DMS53 treated with DMSO at 0.1 percent for 48 hours (cell line): ENCODE data around the gene EZH2.

ENCODE experiments used
- DNase-seq: peaks from one replicate; lab custom pipeline; 2025; ENCODE audit not compliant: unreplicated experiment; lab: John Stamatoyannopoulos, UW

The EZH2 gene

DNA sequence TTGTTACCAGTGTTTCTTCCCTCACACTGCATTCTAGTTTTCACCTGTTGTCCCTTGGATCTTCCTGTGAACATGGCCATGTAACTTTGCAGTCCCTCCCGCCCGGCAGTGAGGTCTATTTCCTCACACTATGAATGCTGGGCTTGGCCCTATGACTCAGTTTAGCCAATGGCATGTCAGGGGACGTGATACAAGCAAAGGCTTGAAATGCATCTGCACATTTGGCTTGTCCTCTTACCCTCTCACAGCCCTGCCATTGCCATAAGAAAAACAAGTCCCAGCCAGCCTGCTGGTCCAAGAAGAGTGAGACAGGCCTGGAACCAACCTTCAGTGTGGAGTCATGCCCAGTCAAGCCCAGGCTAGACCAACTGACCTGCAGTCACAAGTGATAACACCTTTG lies 17.1 kb upstream of the EZH2 start:
- no peak for DNase-seq

DNA sequence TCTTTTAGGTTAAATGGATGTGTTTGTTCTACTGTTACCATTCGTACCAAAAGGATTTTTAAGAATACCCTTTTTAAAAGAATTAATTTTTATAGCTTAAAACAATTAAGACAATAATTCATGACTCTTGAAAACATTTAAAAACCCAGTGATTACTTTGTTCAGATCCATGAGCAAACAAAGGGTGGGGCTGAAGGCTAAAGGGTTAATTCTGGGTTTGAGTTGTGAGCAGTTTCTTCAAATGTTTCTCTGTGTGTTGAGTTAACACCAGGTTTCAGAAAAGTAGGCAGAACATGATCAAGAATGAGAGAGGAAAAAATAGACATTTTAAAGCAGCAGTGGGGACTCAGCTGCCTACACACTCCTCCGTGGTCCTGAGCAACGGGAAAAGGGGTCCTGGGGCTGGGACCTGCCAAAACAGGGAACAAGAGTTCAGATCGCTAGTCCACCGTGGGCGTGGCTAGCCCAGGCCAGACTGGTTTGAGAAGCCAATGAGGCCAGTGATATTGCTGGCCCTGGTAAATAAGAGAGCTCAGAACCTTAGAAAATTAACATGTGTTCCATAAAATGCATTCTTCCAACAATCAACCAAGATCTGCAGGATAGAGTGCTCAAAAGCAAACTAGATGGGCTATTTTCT lies 14.9 kb upstream of the EZH2 start:
- DNase-seq = no peak

DNA sequence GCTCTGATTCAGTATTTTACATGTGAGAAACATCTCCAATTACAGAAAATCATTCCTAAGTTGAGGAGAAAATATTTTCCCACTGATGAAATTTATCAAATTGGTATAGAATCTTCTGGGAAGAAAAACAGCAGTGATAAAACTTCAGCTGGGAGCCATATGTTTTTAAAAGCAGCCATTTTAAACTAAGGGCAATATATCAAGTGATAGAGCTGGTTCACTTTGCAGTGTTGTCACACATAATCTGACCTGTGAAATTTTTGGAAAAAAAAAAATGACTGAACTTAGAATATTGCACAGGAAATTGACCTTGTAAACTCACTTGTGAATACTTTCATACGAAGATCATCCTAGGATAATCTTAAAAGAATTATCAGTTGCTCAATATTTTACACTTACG lies 10.5 kb upstream of the EZH2 start:
- DNase-seq = no peak

DNA sequence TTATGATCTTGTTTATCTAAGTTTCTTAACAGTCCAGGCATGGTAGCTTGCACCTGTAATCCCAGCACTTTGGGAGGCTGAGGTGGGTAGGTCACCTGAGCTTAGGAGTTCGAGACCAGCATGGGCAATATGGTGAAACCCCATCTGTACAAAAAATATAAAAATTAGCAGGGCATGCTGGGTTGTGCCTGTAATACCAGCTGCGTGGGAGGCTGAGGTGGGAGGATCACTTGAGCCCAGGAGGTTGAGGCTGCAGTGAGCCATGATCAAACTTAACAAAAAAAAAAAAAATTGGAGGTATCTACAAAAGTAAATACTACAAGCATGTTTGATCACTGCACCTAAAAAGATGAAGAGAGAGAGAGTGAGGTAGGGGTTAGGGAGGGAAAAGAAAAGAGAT lies 9.0 kb upstream of the EZH2 start:
- DNase-seq = no peak

DNA sequence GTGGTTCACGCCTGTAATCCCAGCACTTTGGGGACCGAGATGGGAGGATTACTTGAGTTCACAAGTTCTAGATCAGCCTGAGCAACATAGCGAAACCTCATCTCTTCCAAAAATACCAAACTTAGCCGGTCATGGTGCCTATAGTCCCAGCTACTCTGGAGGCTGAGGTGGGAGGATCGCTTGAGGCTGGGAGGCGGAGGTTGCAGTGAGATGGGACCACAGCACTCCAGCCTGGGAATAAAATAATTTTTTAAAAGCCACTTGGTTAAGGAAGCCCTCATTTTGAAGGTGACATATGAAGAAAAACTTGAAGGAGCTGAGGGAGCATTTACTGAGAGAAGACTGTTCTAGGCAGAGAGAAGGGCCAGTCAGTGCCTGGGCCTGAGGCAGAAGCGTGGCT lies 4.2 kb upstream of the EZH2 start:
- no peak for DNase-seq

DNA sequence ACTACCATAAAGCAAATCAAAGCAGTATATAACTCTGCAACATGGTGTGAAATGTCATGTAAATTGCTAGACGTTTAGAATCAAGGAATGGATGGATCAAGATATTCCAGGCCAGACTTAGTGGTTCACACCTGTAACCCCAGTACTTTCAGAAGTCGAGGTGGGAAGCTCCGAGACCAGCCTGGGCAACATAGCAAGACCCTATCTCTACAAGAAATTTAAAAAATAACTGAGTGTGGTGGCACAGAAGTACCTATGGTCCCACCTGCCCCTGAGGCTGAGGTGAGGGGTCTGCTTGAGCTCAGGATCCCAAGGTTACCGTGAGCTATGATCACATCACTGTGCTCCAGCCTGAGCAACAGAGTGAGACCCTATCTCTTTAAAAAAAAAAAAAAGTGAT lies 2.8 kb upstream of the EZH2 start:
- DNase-seq = no peak

DNA sequence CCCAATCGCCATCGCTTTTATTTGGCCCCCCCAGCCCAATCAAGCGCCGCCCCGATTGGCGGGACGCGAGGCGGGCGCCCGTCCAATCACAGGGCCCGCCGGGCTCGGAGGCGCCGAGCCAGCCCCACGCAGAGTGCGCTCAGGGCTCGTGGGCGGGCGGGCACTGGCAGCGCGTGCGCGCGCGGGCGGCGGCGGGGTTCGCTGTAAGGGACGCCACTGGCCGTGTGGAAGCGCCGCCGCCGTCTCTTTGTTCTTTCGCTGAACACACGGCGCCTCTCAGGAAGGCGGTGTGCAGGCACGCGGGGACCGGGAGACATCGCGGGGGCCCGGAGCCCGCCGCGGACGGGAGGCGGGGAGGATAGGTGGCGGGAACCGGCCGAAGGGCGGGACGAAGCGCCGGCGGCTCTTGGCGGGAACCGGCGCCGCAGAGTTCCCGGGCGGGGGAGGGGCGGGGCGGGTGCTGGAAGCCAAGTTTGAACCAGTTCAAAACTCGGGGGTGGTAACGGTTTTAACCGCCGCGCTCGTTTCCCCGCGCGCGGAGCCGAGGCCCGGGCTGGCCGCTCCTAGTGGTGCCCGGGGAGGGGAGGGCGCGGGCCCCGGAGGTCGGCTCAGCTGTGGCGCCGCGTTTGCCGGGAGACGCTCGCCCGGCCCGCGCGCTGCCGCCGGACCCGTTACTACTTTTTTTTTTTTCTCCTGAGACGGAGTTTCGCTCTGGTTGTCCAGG lies 370 bp upstream of the EZH2 start:
- DNase-seq = peak; percentile 88

DNA sequence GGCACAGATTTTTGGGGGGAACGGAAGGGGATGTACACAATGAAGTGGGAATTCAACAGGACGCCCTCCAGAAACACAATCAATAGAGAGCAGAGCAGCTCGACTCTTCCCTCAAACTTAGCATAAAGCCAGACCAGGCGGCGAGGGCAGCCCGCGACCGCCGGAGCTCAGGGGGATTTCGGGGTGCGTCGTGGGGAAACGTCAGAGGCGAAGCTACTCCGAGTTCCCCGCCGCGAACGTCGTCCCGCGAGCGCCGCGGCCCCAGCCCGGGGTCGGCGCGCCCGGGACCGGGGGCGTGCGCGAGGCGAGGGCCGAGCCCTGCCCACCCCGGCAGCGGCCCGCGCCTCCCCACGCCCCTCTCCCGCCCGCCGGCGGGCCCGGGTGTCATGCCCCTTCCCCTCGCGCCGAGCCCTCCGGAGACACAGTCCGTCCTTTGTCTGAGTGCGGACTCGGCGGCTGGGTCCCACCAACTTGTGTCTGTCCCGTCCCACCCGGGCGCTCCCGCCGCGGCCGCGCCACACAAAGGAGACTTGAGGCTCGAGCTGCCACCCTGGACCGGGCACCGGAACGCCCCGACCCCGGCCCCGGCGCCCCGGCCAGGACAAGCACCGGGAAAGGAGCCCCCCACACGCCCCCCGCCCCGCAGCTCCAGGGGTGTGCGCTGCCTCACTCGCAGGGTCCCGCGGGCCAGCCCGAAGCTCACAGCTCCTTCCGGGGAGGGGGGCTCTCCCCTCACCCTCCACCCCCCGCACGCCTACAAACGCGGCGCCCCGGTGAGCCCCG lies 634 bp downstream of the EZH2 start:
- DNase-seq = no peak

DNA sequence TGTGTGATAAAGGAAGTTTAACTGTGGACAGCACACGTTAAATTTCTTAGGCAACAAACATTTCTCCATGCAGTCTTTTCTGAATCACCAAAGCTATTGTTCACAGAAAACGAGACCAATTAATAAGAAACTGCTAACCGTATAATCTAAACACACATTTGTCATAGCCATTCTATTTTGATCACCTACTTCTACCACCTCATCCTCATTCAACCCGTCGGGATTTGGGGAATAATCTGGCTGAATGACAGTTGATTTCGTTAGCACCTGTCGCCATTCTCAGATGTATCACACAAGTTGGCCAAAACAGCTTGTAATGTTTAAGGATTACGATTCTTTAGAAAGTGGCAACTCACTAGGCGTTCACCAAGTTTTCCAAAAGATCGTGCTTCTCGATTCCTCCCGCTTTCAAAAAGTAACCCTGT lies 1.2 kb downstream of the EZH2 start:
- no peak for DNase-seq

DNA sequence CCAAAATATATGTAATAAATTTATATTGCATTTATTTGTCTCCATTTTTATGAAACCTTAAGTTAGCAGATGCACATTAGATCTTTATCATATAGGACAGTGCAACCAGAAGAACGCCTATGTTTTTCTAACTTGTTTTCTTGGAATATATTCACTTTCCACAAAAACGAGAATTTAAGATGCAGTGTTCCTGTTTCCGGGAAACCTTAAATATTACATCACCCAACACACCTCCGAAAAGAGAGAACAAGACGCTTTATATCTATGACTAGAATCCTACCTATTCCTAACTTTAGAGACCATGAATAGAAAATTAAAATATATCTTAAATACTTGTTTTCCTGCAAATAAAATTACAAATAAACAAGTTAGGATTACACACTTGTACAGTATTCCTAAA lies 1.9 kb downstream of the EZH2 start:
- DNase-seq = no peak

DNA sequence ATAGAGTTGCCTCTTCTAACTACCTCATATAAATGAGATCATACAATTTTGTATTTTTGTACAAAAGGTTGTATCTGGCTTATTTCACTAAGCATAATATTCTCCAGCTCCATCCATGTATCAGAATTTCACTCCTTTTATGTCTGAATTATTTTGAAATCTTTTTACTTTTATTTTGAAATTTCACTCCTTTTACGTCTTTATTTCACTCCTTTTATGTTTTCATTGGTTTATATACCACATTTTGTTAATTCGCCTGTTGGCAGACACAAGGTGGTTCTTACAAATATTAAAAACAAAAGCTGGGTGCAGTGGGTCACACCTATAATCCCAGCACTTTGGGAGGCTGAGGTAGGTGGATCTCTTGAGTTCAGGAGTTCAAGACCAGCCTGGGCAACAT lies 5.8 kb downstream of the EZH2 start:
- no peak for DNase-seq

DNA sequence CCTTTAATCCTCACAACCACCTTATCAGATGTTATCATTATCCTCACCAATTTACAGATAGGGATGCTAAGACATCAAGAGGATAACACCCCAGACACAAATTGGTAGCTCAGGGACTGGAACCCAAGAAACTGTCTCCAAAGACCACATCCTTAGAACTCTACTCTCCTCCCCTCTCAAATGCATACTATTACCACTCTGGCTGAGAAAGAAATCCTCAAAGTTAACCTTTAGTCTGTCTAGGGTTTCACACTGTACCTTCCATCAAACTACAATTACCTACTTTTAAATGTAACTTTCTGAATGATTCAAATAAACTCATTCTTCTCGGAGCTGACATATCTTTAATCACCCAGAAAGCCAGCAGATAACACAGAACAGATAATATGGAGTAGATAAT lies 6.6 kb downstream of the EZH2 start:
- DNase-seq = no peak

DNA sequence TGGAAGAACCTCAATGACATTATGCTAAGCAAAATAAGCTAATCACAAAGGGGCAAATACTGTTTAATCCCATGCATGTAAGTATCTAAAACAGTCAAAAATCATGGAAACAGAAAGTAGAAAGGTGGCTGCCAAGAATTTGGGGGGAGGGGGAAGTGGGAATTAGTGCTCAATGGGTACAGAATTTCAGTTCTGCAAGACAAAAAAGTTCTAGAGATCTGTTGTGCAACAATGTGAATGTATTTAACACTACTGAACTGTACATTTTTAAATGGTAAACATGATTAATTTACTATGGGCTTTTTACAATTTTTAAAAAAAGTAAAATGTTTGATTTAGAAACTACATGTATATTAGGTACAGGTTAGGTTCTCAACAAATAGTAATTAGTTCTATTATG lies 11.9 kb downstream of the EZH2 start:
- DNase-seq = no peak

DNA sequence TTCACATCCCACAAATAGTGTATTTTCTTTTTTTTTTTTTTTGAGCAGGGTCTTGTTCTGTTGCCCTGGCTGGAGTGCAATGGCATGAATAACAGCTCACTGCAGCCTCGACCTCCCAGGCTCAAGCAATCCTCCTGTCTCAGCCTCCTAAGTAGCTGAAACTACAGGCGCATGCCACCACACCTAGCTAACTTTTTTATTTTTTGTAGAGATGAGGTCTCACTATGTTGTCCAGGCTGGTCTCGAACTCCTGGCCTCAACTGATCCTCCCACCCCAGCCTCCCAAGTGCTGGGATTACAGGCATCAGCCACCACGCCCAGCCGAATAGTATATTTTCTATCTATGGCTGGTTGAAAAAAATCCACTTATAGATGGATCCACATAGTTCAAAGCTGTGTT lies 12.5 kb downstream of the EZH2 start:
- no peak for DNase-seq

DNA sequence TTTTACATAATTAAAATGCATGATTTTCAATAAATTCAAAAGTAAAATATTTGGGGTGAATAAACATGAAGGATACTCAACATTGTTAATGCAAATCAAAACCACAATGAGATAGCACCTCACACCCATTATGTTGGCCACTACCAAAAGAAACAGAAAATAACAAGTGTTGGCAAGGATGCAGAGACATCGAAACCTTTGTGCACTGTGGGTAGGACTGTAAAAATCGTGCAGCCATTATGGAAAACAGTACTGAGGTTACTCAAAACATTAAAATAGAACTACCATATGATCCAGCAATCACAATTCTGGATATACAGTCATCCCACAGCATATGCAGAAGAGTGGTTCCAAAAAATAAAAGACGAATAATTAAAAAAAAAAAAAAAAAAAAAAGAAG lies 13.1 kb downstream of the EZH2 start:
- DNase-seq = no peak

DNA sequence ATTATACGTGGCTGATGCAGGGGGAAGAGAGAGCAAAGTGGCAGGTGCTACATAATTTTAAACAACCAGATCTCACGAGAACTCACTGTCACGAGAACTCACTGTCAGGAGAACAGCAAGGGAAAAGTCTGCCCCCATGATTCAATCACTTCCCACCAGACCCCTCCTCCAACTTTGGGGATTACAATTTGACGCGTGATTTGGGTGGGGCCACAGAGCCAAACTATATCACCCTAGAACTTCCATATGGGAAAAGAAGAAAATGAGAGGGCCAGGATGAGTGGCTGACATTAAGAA lies 15.8 kb downstream of the EZH2 start:
- no peak for DNase-seq

DNA sequence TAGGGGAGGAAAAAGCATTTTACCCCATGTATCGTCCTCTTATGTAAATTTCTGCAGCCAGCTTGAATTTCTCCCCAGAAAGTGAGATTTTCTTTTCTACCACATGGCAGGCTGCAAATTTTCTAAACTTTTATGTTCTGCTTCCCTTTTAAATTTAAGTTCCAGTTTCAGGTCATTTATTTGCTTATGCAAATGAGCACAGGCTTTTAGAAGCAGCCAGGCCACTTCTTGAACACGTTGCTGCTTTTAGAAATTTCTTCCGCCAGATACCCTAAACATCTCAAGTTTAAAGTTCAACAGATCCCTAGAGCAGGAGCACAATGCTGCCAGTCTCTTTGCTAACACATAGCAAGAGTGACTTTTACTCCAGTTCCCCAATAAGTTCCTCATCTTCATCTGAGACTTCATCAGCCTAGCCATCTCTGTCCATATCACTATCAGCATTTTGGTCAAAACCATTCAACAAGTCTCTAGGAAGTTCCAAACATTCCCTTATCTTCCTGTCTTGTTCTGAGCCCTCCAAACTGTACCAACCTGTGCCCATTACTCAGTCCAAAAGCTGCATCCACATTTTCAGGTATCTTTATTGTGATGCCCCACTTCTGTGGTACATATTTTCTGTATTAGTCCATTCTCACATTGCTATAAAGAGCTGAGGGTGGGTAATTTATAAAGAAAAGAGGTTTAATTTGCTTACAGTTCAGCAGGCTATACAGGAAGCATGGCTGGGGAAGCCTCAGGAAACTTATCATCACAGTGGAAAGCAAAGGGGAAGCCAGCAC lies 16.3 kb downstream of the EZH2 start:
- DNase-seq = no peak

DNA sequence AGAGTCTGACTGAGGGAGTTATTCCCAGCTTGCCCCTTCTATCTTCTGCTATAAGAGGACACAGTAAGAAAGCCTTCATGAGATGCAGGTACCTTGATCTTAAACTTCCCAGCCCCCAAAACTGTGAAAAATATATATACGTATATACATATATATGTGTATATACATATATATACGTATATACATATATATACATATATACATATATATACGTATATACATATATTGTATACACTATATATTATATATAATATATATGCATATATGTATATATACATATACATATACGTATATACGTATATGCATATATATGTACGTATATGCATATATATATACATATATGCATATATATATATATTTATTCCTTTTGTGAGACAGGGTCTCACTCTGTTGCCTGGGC lies 17.7 kb downstream of the EZH2 start:
- DNase-seq = no peak

DNA sequence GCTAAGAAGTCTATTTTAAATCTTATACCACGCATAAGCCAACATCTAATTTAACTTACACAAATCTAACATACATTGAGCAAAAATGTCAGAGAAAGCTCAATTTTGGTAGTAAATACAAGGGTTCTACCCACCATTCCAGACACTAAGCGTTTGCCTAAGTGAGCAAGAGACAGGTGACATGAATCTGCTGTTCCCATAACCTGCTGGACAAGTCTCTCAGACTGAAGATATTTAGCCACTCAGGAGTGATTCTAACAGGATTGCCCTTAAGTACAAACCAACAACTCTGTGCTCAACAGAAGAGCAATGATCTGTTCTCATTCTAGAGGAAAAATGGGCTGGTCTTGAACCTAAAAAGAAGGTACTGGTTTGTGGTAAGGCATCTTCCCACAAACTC lies 18.8 kb downstream of the EZH2 start:
- peak; percentile 93 for DNase-seq

DNA sequence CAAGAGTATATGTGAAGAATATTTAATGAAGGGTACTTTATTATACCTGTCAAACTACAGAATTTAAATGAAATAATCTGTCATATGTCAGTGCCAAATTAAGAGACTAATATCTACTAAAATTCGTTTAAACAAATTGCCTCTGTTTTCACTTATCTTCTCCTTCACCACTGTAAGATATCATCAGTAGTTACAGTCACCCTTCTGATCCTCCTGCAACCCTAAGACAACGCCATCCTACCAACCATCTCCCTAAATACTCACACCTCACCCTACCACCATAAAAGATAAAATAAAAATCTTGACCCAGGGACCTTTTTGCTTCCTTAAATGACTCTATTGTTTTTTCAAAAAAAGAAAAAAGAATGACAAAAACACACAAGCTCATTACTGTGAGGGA lies 20.8 kb downstream of the EZH2 start:
- no peak for DNase-seq

DNA sequence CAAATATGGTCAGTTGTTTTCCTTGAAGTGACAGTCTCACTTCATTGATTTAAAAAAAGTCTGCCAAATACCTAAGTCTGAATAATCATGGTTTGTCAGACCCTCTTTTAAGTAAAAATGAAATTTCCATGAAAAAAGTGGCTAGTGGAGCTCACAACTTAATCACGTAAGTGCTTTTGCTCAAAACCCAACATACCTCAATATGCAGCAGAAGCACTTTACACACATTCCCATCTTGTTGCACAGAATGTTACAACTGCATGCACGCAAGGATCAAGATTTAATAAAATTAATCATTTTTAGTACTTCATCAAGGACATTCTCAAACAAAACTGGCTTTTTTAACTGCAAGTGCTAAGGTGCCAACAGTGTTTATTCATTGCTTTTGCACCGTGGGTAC lies 21.6 kb downstream of the EZH2 start:
- DNase-seq = no peak

DNA sequence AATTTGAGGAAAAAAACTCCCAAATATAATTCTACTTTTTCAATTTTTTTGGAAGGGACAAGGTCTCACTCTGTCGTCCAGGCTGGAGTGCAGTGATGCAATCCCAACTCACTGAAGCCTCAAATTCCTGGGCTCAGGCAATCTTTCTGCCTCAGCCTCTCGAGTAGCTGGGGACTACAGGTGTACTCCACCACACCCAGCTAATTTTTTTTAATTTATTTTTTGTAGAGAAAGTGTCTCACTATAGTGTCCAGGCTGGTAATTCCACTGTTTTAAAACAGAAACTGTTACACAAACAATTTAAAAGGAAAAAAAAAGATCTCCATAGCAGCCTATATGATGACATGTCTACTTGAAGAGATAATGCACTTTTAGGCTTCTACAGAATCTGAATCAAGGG lies 25.6 kb downstream of the EZH2 start:
- DNase-seq = no peak
